GM10266 (cell line): ENCODE data around the gene WARS2.

Experiments
- DNase-seq: peaks from one replicate; pipeline ENCODE4 v3.0.0; 2012; ENCODE audit errors: extremely low spot score
- CTCF ChIP-seq: IDR thresholded peaks from 2 replicates; pipeline ENCODE4 v1.5.1; 2012; ENCODE audit warnings: mild to moderate bottlenecking, low read depth; ENCODE audit not compliant: control insufficient read depth, insufficient read depth; ENCODE audit errors: missing control alignments

WARS2 gene

DNA sequence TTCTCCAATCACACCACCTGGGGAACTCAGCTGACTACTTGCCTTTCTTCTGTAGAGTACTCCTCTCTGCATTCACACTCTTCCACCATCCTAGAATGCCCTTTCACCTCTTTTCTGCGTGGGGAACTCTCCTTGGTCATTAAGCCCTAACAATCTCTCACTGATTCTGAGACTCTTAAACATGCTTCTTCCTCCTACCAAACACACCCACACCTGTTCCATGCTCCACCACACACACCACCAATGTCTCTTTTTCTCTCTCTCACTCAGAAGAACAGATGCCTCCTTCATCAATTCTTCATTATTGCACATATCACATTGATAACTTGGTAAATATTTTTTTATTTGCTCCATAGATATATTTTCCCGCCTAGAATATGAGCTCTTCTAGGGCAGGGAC is 53.6 kb downstream of the WARS2 start:
- TF ChIP-seq CTCF: no peak

DNA sequence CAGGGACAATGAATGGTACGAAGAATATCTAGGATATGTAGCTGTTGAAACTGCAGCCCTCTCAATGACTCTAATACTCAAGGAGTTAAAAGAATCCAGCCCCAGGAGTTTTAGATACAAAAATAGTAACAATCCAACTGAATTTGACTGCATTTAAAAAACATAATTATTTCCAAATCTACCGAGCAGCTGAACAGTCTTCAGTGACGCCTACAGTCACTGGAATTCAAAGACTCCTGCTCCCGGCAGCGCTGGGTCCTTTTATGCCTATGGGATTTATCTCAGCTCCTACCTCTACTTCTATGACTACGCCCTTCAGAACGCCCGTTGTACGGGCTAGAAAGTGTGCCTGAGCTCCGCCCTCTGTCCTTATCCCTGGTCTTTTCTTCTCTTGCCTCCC is 55.7 kb downstream of the WARS2 start:
- DNase-seq: no peak
- TF ChIP-seq CTCF: no peak

More for the DNA sequence above, 53.6 kb downstream of the WARS2 start:
- no peak for DNase-seq

GRCh38 chr1:119083980-119084379 is 56.5 kb downstream of the WARS2 start:
- no peak for DNase-seq

DNA sequence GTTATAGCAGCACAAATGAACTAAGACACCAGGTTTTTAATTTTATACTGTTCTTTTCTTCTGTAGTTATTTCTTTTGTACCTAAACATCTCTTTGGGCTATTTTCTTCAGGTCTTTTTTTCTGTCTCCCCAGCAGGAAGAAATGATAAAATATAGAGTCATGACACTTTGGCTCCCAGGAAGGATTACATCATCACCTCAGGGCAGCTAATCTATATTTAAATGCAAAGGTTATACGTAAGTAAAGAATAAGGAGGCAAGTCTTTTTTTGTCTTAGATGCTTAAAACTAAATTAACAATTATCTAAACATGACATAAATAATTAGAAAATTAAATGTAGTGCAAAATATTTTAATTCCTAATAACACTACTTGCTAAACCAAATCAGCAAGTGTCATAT is 57.0 kb downstream of the WARS2 start:
- DNase-seq: no peak
- TF ChIP-seq CTCF: no peak

More at GRCh38 chr1:119083980-119084379, 56.5 kb downstream of the WARS2 start:
- no peak for TF ChIP-seq CTCF

DNA sequence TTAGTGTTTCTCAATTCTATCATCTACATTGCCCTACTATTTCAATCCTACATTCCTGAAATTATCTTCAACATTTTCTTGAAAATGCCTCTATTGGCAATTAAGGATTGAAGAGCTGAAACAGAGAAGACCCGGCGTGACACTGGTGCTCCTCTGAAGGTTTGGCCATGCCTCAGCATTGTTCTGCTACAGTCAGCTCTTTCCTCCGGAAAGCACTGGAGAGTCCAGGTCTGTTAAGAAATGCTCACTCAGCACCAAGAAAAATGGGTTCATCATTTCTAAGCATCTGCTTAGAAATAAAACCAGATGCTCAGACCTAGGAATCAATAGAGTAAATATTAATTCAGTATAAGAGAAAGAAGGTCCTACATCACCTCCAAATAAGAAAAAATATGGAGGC is 58.8 kb downstream of the WARS2 start:
- DNase-seq: no peak
- TF ChIP-seq CTCF: no peak

GRCh38 chr1:119081267-119081666 is 59.2 kb downstream of the WARS2 start:
- no peak for DNase-seq
- no peak for TF ChIP-seq CTCF

DNA sequence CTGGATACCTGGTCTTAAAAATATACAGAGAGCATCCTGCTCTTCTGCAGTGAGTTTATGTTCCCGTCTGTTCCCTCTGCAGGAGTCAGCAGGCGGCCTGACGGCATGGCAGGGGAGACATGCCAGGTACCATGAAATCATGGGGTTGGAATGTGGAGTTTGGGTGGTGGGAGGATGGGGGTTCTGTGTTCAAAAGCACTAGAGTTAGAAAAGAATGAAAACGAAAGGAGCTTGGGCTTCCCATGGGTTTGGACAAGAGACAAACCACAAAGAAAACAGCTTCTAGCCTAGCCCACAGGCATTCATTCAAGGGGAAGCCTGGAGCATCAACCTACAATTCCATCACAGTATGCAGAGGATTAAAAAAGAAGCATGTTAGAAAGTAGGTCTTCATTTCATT is 59.9 kb downstream of the WARS2 start:
- no peak for DNase-seq
- TF ChIP-seq CTCF: no peak

- no peak for TF ChIP-seq CTCF
- no peak for DNase-seq
These were observed 60.6 kb downstream of the WARS2 start for GRCh38 chr1:119079881-119080280.
